DOHH2 (cell line): Measurements from ENCODE around the gene ZAR1.

Experiments used
- H3F3A ChIP-seq: fragments of 200-600 bp; sonication (generic), shearing (Covaris generic); 2 replicates; pipeline ENCODE4 v1.6.0; 2016; ENCODE audit warnings: antibody characterized with exemption, mild to moderate bottlenecking; ENCODE audit not compliant: control insufficient read depth, insufficient read depth
- H3K27ac ChIP-seq: fragments of 200-600 bp; sonication (generic); 2 replicates; pipeline ENCODE4 v1.5.1; 2014; ENCODE audit warnings: low read depth, mild to moderate bottlenecking, low read length, moderate library complexity
- H3K27me3 ChIP-seq: fragments of 200-600 bp; sonication (generic); 2 replicates; pipeline ENCODE4 v1.6.1; 2014; ENCODE audit warnings: mild to moderate bottlenecking, low read length, mixed read lengths; ENCODE audit not compliant: control insufficient read depth
- H3K36me3 ChIP-seq: fragments of 200-600 bp; sonication (generic); 2 replicates; pipeline ENCODE4 v1.6.1; 2014; ENCODE audit warnings: mild to moderate bottlenecking, low read length, moderate library complexity, mixed read lengths; ENCODE audit not compliant: control insufficient read depth
- H3K4me1 ChIP-seq: fragments of 200-600 bp; sonication (generic); 2 replicates; pipeline ENCODE4 v1.6.1; 2014; ENCODE audit warnings: mild to moderate bottlenecking, low read length, mixed read lengths; ENCODE audit not compliant: control insufficient read depth
- H3K4me2 ChIP-seq: fragments of 200-600 bp; sonication (generic); 2 replicates; pipeline ENCODE4 v1.6.0; 2014; ENCODE audit warnings: mild to moderate bottlenecking, low read length, moderate library complexity
- H3K4me3 ChIP-seq: fragments of 200-600 bp; sonication (generic); 2 replicates; pipeline ENCODE4 v1.5.1; 2014; ENCODE audit warnings: mild to moderate bottlenecking, low read length, mixed read lengths
- H3K79me2 ChIP-seq: fragments of 200-600 bp; sonication (generic); 2 replicates; pipeline ENCODE4 v1.6.1; 2014; ENCODE audit warnings: mild to moderate bottlenecking, low read length, mixed read lengths; ENCODE audit not compliant: control insufficient read depth
- H3K9me2 ChIP-seq: fragments of 200-600 bp; sonication (generic); replicated peaks from 2 replicates; pipeline ENCODE4 v1.6.1; 2014; ENCODE audit warnings: mild to moderate bottlenecking, low read length, mixed read lengths; ENCODE audit not compliant: control insufficient read depth
- H3K9me3 ChIP-seq: fragments of 200-600 bp; sonication (generic); 2 replicates; pipeline ENCODE4 v1.6.1; 2014; ENCODE audit warnings: antibody characterized with exemption, low read length, mixed read lengths; ENCODE audit not compliant: control insufficient read depth, insufficient read depth
- H4K20me1 ChIP-seq: fragments of 200-600 bp; sonication (generic); 2 replicates; pipeline ENCODE4 v1.6.0; 2014; ENCODE audit warnings: low read depth, mild to moderate bottlenecking, antibody characterized with exemption, low read length, moderate library complexity; ENCODE audit not compliant: control insufficient read depth, insufficient read depth
- CTCF ChIP-seq: fragments of 200-600 bp; sonication (generic); IDR thresholded peaks from one replicate; pipeline ENCODE4 v1.5.1; 2014; ENCODE audit warnings: antibody characterized with exemption, mild to moderate bottlenecking, low read depth, low read length; ENCODE audit not compliant: poor library complexity, severe bottlenecking
- EZH2phosphoT487 ChIP-seq: fragments of 200-600 bp; sonication (generic); IDR thresholded peaks from 2 replicates; pipeline ENCODE4 v1.6.1; 2017; ENCODE audit warnings: borderline replicate concordance, mild to moderate bottlenecking, antibody characterized with exemption, low read length, moderate library complexity, mixed read lengths

ZAR1 gene

GRCh38 chr4:48538358-48538757 lies 48.3 kb downstream of the ZAR1 start:
- Histone ChIP-seq H3K27me3 (no peaks in the 10 kb centered on the region), H3K4me3 (no peak overlapping the region), H3K36me3 (peaks cover 59% of the 10 kb centered on the region), H3K27ac (no peak overlapping the region), H3K4me1 (no peaks in the 10 kb centered on the region), H4K20me1 (no peaks in the 10 kb centered on the region), H3K4me2 (no peak overlapping the region), H3F3A (no peaks in the 10 kb centered on the region), H3K9me3 (no peaks in the 10 kb centered on the region), H3K9me2 (no peaks in the 10 kb centered on the region), H3K79me2 (no peaks in the 10 kb centered on the region)
- TF ChIP-seq CTCF: no peak
- TF ChIP-seq EZH2phosphoT487: no peak

- TF ChIP-seq EZH2phosphoT487 (no peak), CTCF (no peak)
Observed at GRCh38 chr4:48539597-48539996, 49.5 kb downstream of the ZAR1 start.

GRCh38 chr4:48542888-48543287 lies 52.8 kb downstream of the ZAR1 start:
- no peaks in the 10 kb centered on the region for H3K4me1 ChIP-seq
- H3K9me3 ChIP-seq: no peaks in the 10 kb centered on the region
- no peak overlapping the region for H3K27ac ChIP-seq
- TF ChIP-seq CTCF (no peak), EZH2phosphoT487 (no peak)
- H3K4me3 ChIP-seq: no peak overlapping the region
- H3K4me2 ChIP-seq: no peak overlapping the region
- no peaks in the 10 kb centered on the region for H3K9me2 ChIP-seq
- H3F3A ChIP-seq: no peaks in the 10 kb centered on the region
- H3K36me3 ChIP-seq: peaks cover 70% of the 10 kb centered on the region
- H4K20me1 ChIP-seq: no peaks in the 10 kb centered on the region
- no peaks in the 10 kb centered on the region for H3K79me2 ChIP-seq
- no peaks in the 10 kb centered on the region for H3K27me3 ChIP-seq

More at GRCh38 chr4:48539597-48539996, 49.5 kb downstream of the ZAR1 start:
- Histone ChIP-seq H3K4me2 (no peak overlapping the region), H3K4me3 (no peak overlapping the region), H3K4me1 (no peaks in the 10 kb centered on the region), H3K36me3 (peaks cover 61% of the 10 kb centered on the region), H3K9me3 (no peaks in the 10 kb centered on the region), H3K79me2 (no peaks in the 10 kb centered on the region), H3F3A (no peaks in the 10 kb centered on the region), H3K27me3 (no peaks in the 10 kb centered on the region), H3K9me2 (no peaks in the 10 kb centered on the region), H3K27ac (no peak overlapping the region), H4K20me1 (no peaks in the 10 kb centered on the region)

GRCh38 chr4:48543796-48544195 lies 53.7 kb downstream of the ZAR1 start:
- Histone ChIP-seq H3K9me3 (no peaks in the 10 kb centered on the region), H3K4me1 (no peaks in the 10 kb centered on the region), H3K36me3 (peaks cover 77% of the 10 kb centered on the region), H4K20me1 (no peaks in the 10 kb centered on the region), H3K79me2 (no peaks in the 10 kb centered on the region), H3K4me2 (no peak overlapping the region), H3F3A (no peaks in the 10 kb centered on the region), H3K27me3 (no peaks in the 10 kb centered on the region), H3K27ac (no peak overlapping the region), H3K4me3 (no peak overlapping the region), H3K9me2 (no peaks in the 10 kb centered on the region)
- TF ChIP-seq EZH2phosphoT487 (no peak), CTCF (no peak)
